ENCODE data around the gene CD8B. TPM values are rescaled to one million over a fixed set of nuclear protein-coding genes. Genes with fewer than 3 reads are reported as not detected.
"Not testable (repeated sequence)": the region's sequence is repeated elsewhere in the genome, so short reads cannot be mapped to it uniquely, and the experiment has no call there.

Gene CD8B
- total and polyA plus RNA-seq, 2 of the 8 experiments (the other 6 are each of a cell fraction or from before 2014, with no cell fraction given) = 0.35 to 0.63 TPM

DNA sequence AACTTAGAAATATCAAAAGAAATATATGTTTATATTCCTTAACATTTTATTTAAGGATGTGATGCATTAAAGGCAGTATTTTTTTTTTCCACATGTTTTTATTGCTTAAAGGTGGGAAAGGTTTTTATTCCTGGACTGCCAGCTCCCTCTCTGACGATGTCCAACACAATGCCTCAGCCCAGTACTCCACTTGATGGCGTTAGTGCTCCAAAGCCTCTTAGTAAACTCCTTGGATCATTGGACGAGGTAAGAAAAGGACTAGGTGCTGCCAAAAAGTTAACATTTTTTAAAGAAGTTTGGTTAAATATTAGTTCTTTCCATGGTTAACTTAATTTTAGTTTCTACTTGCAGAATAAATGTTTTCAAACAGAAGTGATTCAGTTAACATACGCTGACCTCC, 39.0 kb upstream of the CD8B start:
- WGBS, 2 experiments (ENCODE audit: extremely low coverage in 1 of 2, insufficient coverage in 1 of 2, insufficient read length in 1 of 2, insufficient replicate concordance in 2 of 2, low coverage in 1 of 2, low lambda C conversion rate in 2 of 2, missing lambda C conversion rate in 1 of 2) = 65% methylated on average over 4 of the region's 4 CpGs; no CpG with 5 or more reads in 1 of the 2 experiments
- CTCF ChIA-PET (ENCODE audit: partially characterized antibody); POLR2A ChIA-PET (ENCODE audit: partially characterized antibody); H4K5ac ChIP-seq (ENCODE audit: insufficient read length, low read depth, low read length); H3K36me3 ChIP-seq (ENCODE audit: control insufficient read depth in 2 of 4, insufficient read depth in 4 of 4, low read length in 3 of 4); FAIRE-seq; H2BK20ac ChIP-seq (ENCODE audit: low read length); DNase-seq (ENCODE audit: low read depth in 1 of 2, low spot score in 2 of 2); H3K27me3 ChIP-seq (replicated peaks in 1 of 4; ENCODE audit: control insufficient read depth in 3 of 4, extremely low read depth in 1 of 4, insufficient read depth in 3 of 4, low read length in 3 of 4); H4K91ac ChIP-seq (replicated peaks; ENCODE audit: insufficient read length, low read length); H4K8ac ChIP-seq (ENCODE audit: extremely low read depth, insufficient read depth, low read length); H3K79me2 ChIP-seq (ENCODE audit: control insufficient read depth in 1 of 2, insufficient read depth in 2 of 2, low read length in 2 of 2); H2AFZ ChIP-seq (ENCODE audit: low read length); H3K23me2 ChIP-seq (ENCODE audit: low read depth, low read length); H3K4ac ChIP-seq (replicated peaks; ENCODE audit: insufficient read length, low read depth, low read length); H3K27ac ChIP-seq (ENCODE audit: low read depth, low read length); H3K79me1 ChIP-seq (ENCODE audit: low read depth, low read length); H3K4me2 ChIP-seq (ENCODE audit: insufficient read depth in 1 of 2, low read depth in 2 of 2, low read length in 2 of 2); H2BK5ac ChIP-seq (ENCODE audit: low read depth, low read length); H2BK120ac ChIP-seq (replicated peaks; ENCODE audit: low read depth, low read length); H3K4me1 ChIP-seq (replicated peaks in 1 of 4; ENCODE audit: control insufficient read depth in 3 of 4, insufficient read depth in 4 of 4, low read length in 3 of 4); H2BK15ac ChIP-seq (ENCODE audit: low read length); H3K9ac ChIP-seq (replicated peaks in 1 of 4; ENCODE audit: extremely low read depth in 1 of 4, low read depth in 3 of 4, low read length in 3 of 4); H4K20me1 ChIP-seq (replicated peaks in 1 of 2; ENCODE audit: control insufficient read depth in 1 of 2, insufficient read depth in 2 of 2, low read length in 2 of 2); H3K56ac ChIP-seq (replicated peaks; ENCODE audit: insufficient read length, low read depth, low read length); H3K4me3 ChIP-seq (ENCODE audit: extremely low read depth in 1 of 4, insufficient read depth in 2 of 4, low read depth in 3 of 4, low read length in 4 of 4); H2BK12ac ChIP-seq (ENCODE audit: low read depth, low read length); H3K9me3 ChIP-seq (ENCODE audit: insufficient read depth in 2 of 2, low read depth in 1 of 2, low read length in 1 of 2); H3K14ac ChIP-seq (ENCODE audit: insufficient read length); H3K23ac ChIP-seq (ENCODE audit: insufficient read length); H2AK5ac ChIP-seq (ENCODE audit: low read depth, low read length); H3K18ac ChIP-seq (ENCODE audit: extremely low read depth, low read length): not testable (repeated sequence)
- TF ChIP-seq RAD21 (IDR thresholded peaks at IDR 0.05 in 1 of 2, conservative IDR thresholded peaks at IDR 0.05 in 1 of 2; ENCODE audit: low read depth in 2 of 2, low read length in 2 of 2) = peak; percentile 38 to 40; a peak in 3 of 4 replicates
- TF ChIP-seq, protein P1, sequence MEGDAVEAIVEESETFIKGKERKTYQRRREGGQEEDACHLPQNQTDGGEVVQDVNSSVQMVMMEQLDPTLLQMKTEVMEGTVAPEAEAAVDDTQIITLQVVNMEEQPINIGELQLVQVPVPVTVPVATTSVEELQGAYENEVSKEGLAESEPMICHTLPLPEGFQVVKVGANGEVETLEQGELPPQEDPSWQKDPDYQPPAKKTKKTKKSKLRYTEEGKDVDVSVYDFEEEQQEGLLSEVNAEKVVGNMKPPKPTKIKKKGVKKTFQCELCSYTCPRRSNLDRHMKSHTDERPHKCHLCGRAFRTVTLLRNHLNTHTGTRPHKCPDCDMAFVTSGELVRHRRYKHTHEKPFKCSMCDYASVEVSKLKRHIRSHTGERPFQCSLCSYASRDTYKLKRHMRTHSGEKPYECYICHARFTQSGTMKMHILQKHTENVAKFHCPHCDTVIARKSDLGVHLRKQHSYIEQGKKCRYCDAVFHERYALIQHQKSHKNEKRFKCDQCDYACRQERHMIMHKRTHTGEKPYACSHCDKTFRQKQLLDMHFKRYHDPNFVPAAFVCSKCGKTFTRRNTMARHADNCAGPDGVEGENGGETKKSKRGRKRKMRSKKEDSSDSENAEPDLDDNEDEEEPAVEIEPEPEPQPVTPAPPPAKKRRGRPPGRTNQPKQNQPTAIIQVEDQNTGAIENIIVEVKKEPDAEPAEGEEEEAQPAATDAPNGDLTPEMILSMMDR (IDR thresholded peaks at IDR 0.05; ENCODE audit: control extremely low read depth in 1 of 3, insufficient read depth in 1 of 3, low read depth in 1 of 3, low read length in 3 of 3) = peak in 2 of 3 experiments; percentile 17 to 23; a peak in 2 of 4 replicates

All from H1 (cell line).